Ovary (tissue), 3 donors: ENCODE measurements around the gene SUGCT.

Source experiments
- EP300 ChIP-seq: sonication (generic); formaldehyde crosslinking; IDR thresholded peaks from one replicate; pipeline ENCODE4 v1.6.1; 2017; ENCODE audit warnings: antibody characterized with exemption
- POLR2A ChIP-seq: fragments of 450-650 bp; IDR thresholded peaks from one replicate; pipeline ENCODE4 v1.6.1; 2017; ENCODE audit warnings: antibody characterized with exemption, mild to moderate bottlenecking, moderate library complexity
- TF ChIP-seq, protein P1 (sequence below), 3 donors: fragments of 450-650 bp in 2 of 3; fragments of 200-600 bp in 1 of 3; IDR thresholded peaks; one replicate each; pipeline versions ENCODE4 v1.5.1 to v1.8.0; 2016 to 2022; ENCODE audit warnings: antibody characterized with exemption in 3 of 3, mild to moderate bottlenecking in 1 of 3
- donor health status: DM: no; HTN: no; CAD: no.

DNA sequence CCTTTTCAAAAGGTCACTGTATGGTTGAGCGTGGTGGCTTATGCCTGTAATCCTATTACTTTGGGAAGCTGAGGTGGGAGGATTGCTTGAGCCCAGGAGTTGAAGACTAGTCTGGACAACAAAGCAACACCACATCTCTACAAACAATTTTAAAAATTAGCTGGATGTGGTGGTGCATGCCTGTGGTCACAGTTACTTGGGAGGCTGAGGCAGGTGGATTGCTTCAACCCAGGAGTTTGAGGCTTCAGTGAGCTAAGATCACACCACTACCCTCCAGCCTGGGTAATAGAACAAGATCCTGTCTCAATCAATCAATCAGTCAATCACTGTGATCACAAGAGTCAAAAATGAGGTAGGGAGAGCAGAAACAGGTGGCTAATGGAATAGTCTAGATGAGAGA, 97.0 kb downstream of the SUGCT start:
- no peak for TF ChIP-seq POLR2A
- TF ChIP-seq, protein P1, sequence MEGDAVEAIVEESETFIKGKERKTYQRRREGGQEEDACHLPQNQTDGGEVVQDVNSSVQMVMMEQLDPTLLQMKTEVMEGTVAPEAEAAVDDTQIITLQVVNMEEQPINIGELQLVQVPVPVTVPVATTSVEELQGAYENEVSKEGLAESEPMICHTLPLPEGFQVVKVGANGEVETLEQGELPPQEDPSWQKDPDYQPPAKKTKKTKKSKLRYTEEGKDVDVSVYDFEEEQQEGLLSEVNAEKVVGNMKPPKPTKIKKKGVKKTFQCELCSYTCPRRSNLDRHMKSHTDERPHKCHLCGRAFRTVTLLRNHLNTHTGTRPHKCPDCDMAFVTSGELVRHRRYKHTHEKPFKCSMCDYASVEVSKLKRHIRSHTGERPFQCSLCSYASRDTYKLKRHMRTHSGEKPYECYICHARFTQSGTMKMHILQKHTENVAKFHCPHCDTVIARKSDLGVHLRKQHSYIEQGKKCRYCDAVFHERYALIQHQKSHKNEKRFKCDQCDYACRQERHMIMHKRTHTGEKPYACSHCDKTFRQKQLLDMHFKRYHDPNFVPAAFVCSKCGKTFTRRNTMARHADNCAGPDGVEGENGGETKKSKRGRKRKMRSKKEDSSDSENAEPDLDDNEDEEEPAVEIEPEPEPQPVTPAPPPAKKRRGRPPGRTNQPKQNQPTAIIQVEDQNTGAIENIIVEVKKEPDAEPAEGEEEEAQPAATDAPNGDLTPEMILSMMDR (IDR thresholded peaks at IDR 0.05) = no peak
- no peak for TF ChIP-seq EP300
